22Rv1 (cell line): ENCODE results near the gene RBPJL.

Source experiments
- H3K27ac ChIP-seq: fragments of 450-650 bp; 2 replicates; pipeline ENCODE4 v1.5.1; 2017
- CTCF ChIP-seq: fragments of 450-650 bp; IDR thresholded peaks from 2 replicates; pipeline ENCODE4 v1.5.1; 2017; ENCODE audit warnings: mild to moderate bottlenecking
- ZFX ChIP-seq: fragments of 450-650 bp; IDR thresholded peaks from 2 replicates; pipeline ENCODE4 v1.6.1; 2017; ENCODE audit warnings: antibody characterized with exemption, borderline replicate concordance

RBPJL gene

GRCh38 chr20:45358282-45359068 lies 51.8 kb downstream of the RBPJL start:
- TF ChIP-seq CTCF = no peak
- TF ChIP-seq ZFX = no peak
- H3K27ac ChIP-seq = no peak overlapping the region

GRCh38 chr20:45359069-45359405 lies 52.4 kb downstream of the RBPJL start:
- no peak for TF ChIP-seq CTCF
- TF ChIP-seq ZFX = no peak
- no peak overlapping the region for H3K27ac ChIP-seq

GRCh38 chr20:45359406-45360148 lies 52.9 kb downstream of the RBPJL start:
- H3K27ac ChIP-seq = no peak overlapping the region
- no peak for TF ChIP-seq ZFX
- no peak for TF ChIP-seq CTCF

- TF ChIP-seq CTCF (no peak), ZFX (no peak)
- H3K27ac ChIP-seq = no peak overlapping the region
Measured at GRCh38 chr20:45361793-45362192, 55.2 kb downstream of the RBPJL start.

GRCh38 chr20:45362804-45363610 lies 56.4 kb downstream of the RBPJL start, which contains the start of gene SYS1:
SYS1 (plus strand) TSS chr20:45363156; CDS start chr20:45363532, 376 bp downstream.
- H3K27ac ChIP-seq = peak within 1 kb of the TSS; percentile 87
- TF ChIP-seq CTCF = peak; percentile 98
- no peak for TF ChIP-seq ZFX

GRCh38 chr20:45363611-45364492 lies 57.2 kb downstream of the RBPJL start:
- no peak for TF ChIP-seq CTCF
- no peak for TF ChIP-seq ZFX
- peak overlapping the region; percentile 87 for H3K27ac ChIP-seq
